HG03354 (cell line): ENCODE results near the gene PCK1.
"Not testable (repeated sequence)": the region's sequence is repeated elsewhere in the genome, so short reads cannot be mapped to it uniquely, and the experiment has no call there.

Source experiments
- ATAC-seq: cut with Tn5 transposase; IDR thresholded peaks from one replicate; pipeline ENCODE4 v1.9.1; 2021; ENCODE audit warnings: mild to moderate bottlenecking; ENCODE audit not compliant: unreplicated experiment, poor library complexity, severe bottlenecking

Gene PCK1

DNA sequence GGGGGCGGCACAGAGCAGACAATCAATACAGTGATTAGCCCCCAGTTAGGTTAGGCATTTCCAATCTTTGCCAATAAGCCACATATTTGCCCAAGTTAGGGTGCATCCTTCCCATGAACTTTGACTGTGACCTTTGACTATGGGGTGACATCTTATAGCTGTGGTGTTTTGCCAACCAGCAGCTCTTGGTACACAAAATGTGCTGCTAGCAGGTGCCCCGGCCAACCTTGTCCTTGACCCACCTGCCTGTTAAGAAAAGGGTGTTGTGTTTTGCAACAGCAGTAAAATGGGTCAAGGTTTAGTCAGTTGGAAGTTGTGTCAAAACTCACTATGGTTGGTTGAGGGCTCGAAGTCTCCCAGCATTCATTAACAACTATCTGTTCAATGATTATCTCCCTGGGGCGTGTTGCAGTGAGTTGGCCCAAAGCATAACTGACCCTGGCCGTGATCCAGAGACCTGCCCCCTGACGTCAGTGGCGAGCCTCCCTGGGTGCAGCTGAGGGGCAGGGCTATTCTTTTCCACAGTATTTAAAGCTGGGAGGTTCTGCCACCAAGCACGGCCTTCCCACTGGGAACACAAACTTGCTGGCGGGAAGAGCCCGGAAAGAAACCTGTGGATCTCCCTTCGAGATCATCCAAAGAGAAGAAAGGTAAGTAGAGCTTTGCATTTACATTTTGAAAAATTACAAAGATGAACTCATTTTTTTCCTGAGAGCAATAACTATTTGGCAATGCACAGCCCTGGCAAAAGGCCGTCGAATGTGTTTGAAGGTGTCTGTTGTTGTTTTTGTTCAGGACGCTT lies at the start of gene PCK1:
TSS of gene PCK1 (plus strand) at position 557 of the 802 bp plus-strand sequence. CDS start 302 bp downstream, outside the sequence.
- ATAC-seq = no peak

DNA sequence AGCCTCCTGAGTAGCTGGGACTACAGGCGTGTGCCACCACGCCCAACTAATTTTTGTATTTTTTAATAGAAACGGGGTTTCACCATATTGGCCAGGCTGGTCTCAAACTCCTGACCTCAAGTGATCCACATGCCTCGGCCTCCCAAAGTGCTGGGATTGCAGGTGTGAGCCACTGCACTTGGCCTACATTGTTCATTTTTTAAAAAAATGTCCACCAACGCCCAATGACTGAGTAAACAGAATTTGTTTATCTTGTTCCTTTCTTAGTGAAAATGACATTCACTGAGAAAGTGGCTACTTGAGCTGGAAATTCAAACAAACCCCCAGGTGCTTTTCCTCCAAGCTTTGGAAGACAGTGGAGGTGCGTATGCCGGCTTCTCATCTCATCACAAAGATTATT lies 49.2 kb upstream of the PCK1 start:
- not testable (repeated sequence) for ATAC-seq

DNA sequence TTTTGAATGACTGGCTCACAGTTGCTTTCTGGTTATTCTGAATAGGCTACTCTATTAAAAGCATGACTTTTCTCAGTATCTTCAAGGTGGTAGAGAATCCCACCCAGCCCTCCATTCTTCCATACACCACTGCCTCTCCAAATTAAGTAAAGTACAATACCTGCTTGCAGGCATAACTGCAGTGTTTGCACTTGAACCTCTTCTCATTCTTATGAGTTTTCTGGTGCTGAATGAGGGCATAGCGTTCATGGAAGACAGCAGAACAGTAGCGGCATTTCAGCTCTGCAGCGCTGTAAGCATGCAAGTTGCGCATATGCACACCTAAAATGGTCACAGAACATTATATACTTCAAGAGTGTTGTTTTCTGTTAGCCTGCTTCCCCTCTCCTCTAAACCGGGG lies 48.5 kb upstream of the PCK1 start:
- no peak for ATAC-seq

DNA sequence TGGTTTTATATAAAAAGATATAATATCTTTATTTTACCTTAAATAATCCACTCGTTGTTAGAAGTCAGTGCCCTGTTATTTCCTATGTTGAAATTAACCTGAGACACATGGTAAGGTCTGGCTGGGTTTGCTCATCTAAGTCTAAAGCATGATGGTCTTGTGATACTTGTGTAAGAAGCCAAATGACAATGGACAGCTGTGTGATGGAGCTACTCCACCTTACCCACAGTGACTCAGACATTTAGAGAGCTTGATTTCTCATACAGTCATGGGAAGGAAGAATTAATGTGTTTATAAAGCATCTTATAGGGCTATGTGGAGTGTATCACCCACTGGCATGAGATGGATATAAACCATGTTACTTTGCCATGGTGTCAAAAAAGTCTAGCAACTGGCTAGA lies 47.7 kb upstream of the PCK1 start:
- no peak for ATAC-seq

DNA sequence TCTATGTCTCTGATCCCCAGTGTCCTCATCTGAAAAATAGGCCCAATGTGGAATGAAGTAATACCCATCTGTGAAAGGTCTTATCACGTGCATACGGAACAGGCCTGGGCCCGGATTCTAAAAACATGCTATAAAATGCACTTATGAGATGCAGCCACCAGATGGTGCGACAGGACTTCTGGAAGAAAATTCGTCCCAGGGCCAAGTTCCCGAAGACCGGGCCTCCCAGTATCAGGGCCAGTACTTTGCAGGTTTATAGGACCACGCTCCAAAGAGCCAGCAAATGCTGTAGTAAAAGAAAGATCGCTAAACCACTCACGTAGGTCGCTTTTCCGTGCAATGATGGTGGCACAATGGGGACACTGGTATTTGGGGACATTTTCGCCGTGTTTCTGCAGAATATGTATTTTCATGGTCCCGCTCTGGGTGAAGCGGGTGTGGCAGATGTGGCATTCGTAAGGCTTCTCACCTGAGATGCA lies 46.6 kb upstream of the PCK1 start:
- ATAC-seq = no peak

DNA sequence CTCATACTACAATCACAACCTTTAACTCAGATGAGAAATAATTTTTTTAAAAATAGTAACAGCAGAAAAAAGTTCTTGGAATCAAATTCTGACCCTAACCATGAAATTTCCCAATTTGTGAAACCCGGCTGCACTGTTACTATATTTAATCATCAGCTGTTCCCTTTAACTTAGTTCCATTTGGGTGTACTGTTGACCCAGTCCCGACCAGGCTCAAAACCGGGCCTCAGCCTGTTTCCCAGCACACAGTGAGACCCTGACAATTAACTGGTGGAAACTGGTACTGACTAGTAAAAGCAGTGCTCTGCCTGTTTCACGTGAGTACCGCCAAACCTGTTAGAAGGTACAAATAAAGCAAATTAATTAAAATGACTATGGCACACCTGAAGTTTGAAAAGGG lies 43.0 kb upstream of the PCK1 start:
- no peak for ATAC-seq

DNA sequence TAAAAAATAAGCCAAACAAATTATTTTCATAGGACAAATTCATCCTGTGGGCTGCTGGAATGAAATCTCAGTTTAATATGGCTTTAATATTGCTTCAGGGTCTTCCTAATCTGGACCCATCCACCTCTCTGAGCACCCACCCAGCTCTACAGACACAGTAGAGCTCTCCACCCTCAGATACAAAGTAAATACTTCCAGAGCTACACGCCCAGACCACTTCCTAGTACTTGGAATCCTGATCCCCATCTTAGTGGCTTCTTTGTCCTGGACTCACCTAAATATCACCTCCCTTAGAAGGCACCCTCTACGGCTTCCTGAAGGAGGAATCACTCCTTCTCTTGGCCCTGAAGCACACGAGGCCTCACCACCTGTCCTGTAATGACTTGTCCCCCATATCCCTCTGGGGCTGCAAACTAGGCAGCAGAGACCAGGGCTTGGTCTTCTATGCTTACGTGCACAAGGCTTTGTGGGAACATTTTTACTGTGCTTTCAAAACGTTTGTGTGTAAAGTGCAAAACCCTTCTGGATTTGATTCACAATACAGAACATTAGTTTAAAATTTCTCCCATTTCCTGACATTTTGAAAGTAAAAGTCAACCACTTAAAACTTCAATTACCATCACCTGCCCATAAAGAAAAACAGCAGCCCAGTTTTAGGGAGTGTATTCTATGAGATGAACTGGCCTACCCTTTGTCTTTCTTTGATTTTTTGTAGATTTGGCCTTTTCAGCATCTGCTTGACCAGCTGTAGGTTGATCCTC lies 38.4 kb upstream of the PCK1 start:
- ATAC-seq = no peak

DNA sequence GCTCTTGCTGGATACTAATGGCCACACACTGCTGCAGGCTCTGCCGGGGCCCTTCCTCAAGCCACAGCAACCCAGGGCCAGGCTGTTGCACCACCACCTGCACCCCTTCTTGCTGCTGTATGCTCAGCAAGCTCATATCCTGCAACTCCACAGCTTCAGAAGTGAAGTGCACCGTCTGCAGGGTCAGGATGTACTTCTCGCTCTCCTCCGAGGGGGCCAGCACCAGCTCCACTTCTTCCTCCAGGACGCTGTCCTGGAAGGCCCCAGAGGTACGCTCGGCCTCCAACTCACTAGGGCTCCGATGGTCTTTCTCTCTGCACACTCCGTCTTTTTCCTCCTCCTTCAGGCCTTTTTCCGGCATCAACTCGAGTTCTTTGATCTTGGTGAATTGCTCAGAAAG lies 37.1 kb upstream of the PCK1 start:
- ATAC-seq = no peak

DNA sequence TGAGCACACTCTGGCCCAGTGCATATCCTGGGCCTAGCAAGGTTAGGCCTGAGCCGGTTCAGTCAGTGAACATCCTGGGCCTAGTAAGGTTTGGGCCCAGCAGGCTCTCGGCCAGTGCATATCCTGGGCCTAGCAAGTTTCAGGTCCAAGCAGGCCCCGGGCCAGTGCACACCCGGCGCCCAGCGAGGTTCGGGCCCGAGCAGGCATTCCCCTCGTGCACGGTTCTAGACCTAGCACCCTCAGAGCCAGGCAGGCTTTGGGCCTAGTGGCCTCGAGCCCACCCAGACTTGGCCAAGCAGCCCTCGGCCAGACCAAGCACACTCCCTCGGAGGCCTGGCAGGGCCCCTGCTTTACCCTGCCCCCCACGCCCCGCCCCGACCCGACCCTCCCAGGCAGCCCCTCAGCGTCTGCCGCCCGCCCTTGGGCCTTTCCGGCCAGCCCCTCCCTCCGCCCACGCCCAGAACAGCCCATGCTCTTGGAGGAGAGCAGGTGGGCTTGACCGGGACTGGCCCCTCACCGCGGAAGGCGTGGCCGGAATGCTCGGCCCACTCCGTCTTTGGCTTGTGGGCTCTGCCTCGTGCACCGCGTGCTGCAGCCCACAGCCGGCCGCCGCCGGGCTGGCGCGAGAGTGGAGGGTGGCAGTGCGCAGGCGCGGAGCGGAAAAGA lies 36.3 kb upstream of the PCK1 start, which contains the start of gene CTCFL:
TSS of gene CTCFL (minus strand) at position 630 of the 666 bp plus-strand sequence. CDS start 935 bp downstream, outside the sequence.
- ATAC-seq = no peak

DNA sequence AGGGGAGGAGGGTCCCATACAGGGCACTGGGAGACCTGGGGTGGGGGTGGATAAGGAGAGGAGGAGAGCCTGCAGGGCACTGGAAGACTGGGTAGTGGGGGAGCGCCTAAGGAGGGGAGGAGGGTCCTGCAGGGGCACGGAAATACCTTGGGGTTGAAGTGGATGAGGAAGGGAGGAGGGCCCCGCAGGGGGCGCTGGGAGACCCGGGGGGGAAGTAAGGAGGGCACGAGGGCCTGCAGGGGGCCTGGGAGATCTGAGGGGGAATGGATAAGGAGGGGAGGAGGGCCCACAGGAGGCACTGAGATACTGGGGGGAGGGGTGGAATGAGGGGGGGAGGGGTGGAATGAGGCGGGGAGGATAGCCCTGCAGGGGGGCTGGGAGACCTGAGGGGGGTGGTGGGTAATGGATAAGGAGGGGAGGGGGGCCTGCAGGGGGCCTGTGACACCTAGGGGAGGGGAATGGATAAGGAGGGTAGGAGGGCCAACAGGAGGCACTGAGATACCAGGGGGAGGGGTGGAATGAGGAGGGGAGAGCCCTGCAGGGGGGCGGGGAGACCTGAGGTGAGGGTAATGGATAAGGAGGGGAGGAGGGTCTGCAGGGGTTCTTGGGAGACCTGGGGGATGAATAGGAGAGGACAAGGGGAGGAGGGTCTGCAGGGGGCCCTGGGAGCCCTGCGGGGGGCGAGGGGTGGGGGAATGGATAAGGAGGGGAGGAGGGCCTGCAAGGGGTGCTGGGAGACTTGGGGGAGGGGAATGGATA lies 35.4 kb upstream of the PCK1 start:
- ATAC-seq = no peak

DNA sequence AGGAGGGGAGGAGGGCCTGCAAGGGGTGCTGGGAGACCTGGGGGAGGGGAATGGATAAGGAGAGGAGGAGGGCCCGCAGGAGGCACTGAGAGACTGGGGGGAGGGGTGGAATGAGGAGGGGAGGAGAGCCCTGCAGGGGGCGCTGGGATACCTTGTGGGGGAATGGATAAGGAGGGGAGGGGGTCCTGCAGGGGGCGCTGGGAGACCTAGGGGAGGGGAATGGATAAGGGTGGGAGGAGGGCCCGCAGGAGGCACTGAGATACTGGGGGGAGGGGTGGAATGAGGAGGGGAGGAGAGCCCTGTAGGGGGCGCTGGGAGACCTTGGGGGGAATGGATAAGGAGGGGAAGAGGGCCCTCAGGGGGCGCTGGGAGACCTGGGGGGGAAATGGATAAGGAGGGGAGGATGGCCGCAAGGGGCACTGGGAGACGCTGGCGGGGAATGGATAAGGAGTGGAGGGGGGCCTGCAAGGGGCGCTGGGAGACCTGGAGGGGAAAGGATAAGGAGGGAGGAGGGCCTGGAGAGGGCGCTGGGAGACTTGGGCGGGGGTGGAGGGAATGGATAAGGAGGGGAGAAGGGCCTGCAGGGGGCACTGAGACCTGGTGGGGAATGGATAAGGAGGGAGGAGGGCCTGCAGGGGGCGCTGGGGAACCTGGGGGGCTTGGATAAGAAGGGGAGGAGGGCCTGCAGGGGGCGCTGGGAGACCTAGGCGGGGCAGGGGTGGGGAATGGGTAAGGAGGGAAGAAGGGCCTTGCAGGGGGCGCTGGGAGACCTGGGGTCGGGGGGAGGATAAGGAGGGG lies 34.6 kb upstream of the PCK1 start:
- no peak for ATAC-seq

DNA sequence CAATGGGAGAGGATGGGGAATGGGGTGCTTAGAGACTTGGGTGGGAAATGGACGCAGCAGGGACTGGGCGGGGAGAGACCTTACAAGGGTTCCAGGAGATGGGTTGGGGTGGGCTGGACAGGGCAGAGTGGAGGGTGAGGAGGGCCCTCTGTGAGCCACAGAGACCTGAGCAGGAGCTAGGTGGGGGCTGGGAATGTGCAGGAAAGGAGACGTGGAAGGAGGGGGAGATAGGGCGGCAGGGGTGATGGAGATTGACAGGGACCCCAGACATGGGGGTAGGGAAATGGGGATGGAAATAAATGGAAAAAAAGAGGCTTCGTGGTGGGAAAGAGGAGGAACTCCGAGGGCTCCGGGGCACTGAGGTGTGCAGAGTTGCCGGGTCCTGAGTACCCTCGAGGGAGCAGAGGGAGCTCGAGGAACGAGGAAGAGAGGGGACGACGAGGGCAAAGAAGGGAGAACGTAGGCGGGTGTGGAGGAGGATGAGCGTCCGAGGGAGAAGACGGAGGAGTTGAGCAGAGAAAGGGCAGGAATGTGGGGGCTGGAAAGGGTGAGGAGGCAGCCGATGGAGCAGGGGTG lies 33.9 kb upstream of the PCK1 start:
- no peak for ATAC-seq

DNA sequence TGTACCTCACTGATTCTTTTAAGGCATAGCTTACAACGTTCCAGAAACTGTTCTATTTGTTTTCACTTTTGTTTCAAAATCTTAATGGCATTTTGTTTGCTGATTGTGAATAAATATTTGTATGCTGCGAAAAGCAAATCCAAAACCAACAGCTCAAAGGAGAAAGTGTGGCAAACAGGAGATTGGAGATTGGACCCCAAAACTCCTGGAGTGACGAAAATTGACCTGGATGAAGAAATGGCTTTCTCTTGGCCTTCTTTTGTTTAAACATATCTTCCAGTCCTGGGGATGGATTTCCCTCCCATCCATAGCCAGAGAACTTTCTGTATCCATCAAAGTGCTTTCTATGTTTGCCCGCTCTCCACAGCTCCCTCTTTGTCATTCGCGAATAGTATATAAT lies 33.2 kb upstream of the PCK1 start:
- ATAC-seq = no peak

DNA sequence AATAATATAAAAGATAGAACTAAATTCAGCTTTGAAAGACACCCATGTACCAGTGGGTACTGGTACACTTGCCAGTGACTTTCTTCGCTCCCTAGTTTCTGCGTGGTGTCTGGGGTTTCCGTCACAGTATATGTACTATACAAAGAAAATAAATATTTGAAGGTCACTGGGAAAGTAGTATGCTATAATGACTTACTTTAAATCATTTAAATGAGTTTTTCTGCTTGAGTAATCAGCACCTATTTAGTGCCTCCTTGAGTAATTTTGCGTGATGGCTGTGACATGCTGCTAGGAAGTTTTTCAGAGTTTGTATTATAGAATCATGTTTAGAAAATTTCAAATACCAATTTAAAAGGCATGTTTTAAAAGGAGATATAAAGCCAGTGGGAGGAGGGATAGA lies 32.8 kb upstream of the PCK1 start:
- no peak for ATAC-seq

DNA sequence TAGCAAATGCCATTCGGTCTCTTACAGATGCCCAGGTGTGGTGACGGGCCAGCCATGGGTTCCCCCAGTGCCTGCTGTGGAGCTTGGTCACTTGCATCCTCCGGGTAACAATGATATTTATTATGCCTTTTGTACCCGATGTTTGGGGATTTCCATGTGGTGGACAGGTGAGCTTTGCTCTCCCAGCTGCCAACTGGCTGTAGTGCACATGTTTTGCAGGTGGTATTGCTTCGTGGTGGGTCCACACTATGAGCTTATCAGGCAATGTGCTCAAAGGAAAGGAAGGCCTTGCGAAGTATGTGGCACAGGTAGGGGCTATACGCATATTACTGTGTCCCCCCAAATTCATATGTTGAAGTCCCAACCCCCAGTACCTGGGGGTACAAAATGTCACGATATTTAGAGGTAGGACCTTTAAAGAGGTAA lies 31.7 kb upstream of the PCK1 start:
- no peak for ATAC-seq

DNA sequence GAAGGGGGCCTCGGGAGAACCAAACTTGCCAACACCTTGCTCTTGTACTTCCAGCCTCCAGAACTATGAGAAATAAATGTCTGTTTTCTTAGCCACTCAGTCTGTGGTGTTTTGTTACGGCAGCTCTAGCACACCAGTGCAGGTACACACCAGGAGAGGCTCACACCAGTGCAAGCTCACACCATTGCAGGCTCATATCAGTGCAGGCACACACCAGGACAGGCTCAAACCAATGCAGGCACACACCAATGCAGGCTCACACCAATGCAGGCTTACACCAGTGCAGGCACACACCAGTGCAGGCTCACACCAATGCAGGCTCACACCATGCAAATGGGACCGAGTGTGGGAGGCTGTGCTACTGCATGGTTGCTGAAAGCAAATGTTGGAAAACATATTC lies 31.1 kb upstream of the PCK1 start:
- ATAC-seq = no peak

DNA sequence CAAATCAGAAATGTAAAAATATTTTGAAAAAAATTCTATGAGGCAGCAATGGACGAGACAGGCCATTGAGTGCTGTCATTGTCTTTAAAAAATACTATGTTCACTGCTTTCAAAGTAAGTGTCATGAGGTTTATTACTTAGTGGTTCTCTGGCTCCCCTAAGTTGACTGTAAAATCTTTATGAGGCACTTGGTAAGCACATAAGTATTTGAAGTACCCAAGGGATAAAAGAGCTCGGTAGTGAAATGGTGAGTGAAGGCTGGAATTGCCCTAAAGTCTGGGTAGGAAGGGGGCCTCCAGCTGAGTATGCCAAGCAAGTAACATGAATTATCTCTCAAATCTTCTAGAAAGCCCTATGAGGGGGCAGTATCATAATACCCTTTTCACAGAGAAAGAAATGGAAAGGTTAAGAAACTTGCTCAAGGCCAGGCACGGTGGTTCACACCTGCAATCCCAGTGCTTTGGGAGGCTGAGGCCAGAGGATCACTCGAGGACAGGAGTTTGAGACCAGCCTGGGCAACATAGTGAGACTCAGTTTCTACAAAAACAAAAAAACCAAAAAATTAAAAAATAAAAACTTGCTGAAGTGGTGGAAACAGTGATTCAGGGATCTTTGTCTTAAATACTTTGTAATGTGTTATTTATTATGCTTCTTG lies 30.5 kb upstream of the PCK1 start:
- ATAC-seq = no peak

DNA sequence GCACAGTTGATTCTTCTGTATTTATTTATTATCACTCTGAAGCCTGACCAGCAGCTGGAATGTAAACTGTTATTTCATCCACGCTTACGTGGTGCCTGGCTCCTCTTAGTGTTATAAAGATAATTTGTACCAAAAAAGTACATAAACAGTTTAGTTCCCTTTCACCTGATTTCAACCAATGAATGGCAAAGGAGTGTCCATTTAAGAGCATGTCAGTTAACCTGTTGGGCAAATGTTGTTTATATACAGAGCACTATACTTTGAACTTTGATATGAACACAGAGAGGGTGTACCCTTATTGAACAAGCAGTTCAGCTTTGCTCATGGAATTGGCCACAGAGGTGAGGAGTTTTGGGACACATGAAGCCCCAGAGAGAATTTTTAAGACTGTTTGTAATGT lies 28.8 kb upstream of the PCK1 start:
- no peak for ATAC-seq
